Bronchus fibroblast of lung (primary cell): Measurements from ENCODE around the gene SHROOM1. TPM values are rescaled to one million over a fixed set of nuclear protein-coding genes. Genes with fewer than 3 reads are reported as not detected.

Experiments
- total RNA-seq: library from RNA; depleted of rRNA; stranded (reverse); fragments of >200 nt; gene quantifications from 2 replicates; pipeline ENCODE4 v1.2.3, GENCODE V29; 2015

SHROOM1 gene, protein sequence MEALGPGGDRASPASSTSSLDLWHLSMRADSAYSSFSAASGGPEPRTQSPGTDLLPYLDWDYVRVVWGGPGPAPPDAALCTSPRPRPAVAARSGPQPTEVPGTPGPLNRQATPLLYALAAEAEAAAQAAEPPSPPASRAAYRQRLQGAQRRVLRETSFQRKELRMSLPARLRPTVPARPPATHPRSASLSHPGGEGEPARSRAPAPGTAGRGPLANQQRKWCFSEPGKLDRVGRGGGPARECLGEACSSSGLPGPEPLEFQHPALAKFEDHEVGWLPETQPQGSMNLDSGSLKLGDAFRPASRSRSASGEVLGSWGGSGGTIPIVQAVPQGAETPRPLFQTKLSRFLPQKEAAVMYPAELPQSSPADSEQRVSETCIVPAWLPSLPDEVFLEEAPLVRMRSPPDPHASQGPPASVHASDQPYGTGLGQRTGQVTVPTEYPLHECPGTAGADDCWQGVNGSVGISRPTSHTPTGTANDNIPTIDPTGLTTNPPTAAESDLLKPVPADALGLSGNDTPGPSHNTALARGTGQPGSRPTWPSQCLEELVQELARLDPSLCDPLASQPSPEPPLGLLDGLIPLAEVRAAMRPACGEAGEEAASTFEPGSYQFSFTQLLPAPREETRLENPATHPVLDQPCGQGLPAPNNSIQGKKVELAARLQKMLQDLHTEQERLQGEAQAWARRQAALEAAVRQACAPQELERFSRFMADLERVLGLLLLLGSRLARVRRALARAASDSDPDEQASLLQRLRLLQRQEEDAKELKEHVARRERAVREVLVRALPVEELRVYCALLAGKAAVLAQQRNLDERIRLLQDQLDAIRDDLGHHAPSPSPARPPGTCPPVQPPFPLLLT
- total RNA-seq: 8.1 and 12.9 TPM in 2 replicates

DNA sequence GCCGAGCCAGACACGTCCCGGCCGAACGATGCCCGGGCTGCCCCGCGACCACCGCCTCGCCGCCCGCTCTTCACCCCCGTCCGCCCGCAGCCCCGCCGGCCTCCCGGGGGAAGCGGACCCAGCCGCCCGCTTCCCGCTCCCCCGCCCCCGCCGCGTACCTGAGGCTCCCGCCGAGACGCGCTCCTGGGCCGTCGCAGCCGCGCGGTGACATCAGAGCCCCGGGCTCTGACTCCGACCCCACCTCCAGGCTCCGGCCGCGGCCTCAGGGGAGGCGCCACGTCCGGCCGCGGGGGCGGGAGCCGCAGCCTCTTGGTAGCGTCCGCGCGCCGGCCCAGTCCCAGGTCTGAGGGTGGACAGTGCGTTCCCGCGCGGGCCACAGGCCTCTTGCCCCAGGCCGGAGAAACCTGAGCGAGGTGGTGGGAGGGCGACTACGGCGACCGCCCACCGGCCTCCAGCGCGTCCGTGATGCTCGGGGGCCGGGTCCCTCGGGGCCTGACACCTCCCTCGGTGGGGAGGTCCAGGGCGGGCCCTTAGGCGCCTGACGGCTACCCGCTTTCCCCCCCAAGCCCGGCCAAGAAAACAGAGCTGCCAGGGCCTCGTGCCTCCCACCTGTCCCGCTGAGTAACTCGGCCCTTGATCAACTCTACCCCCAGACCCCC is at the start of gene SHROOM1:
Gene SHROOM1 (minus strand): TSS at position 212 of the 659 bp plus-strand sequence. CDS start 4,507 bp downstream, outside the sequence.

GRCh38 chr5:132873119-132873929 is 42.9 kb upstream of the SHROOM1 start, which contains the start of gene LEAP2:
TSS of gene LEAP2 (plus strand) at chr5:132873668. CDS start at chr5:132873695, 27 bp downstream.

DNA sequence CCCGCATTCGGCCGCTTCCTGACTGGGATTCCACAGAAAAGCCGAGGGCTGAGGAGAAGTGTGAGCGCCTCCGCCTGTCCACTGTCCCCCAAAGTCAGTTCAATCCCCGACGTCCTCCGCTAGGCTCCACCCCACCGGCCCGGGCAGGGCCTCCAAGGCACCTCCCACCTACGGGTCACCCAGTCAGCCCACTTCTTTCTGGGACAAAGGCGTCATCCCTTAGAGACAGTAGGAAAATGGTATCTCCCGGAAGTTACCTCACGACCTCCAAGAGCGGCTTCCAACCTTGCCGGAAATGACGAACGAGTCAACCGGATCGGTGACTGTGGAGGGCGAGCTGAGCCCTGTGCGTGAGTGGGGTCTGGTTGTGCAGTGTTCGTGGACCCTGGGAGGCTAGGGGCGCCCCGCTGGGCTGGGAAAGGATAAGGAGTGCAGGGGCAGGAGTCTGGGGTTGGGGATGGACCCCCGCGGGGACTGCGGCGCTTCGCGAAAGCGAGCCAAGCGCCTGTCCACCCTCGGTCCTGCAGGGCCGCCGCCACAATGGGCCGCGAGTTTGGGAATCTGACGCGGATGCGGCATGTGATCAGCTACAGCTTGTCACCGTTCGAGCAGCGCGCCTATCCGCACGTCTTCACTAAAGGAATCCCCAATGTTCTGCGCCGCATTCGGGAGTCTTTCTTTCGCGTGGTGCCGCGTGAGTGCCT is 36.0 kb upstream of the SHROOM1 start, which contains the start of the genes GDF9 and UQCRQ:
Gene GDF9 (minus strand): TSS at position 128 of the 704 bp plus-strand sequence. CDS start 1,936 bp downstream, outside the sequence.
Gene UQCRQ (plus strand): TSS at position 301 of the 704 bp plus-strand sequence. CDS start 240 bp downstream, at position 541.

GRCh38 chr5:132812781-132813598 is 17.5 kb downstream of the SHROOM1 start, which contains the start of gene SOWAHA:
TSS of gene SOWAHA (plus strand) at chr5:132813302. CDS start at chr5:132813622, 320 bp downstream.

GRCh38 chr5:132777209-132778069 is 53.0 kb downstream of the SHROOM1 start, which contains the start of gene SEPTIN8:
TSS of gene SEPTIN8 (minus strand) at chr5:132777239. CDS start at chr5:132777137, 102 bp downstream.

Other genes with a start within 250 kb of the SHROOM1 start
- not detected in 2 replicates for gene IL13, start 172.5 kb downstream of the SHROOM1 start, total RNA-seq
- not detected in 2 replicates for gene IL4, start 156.7 kb downstream of the SHROOM1 start, total RNA-seq
- gene KIF3A, start 93.1 kb downstream of the SHROOM1 start, total RNA-seq: 3.1 and 3.4 TPM in 2 replicates
- not detected in 2 replicates for gene CCNI2, start 83.2 kb downstream of the SHROOM1 start, total RNA-seq
- gene SEPTIN8, start 53.4 kb downstream of the SHROOM1 start, total RNA-seq: 41.9 and 45.1 TPM in 2 replicates
- under 0.01 TPM in 1 of 2 replicates, not detected in the other for gene SOWAHA, start 17.3 kb downstream of the SHROOM1 start, total RNA-seq
- gene GDF9, start 35.8 kb upstream of the SHROOM1 start, total RNA-seq: 0.15 and 0.17 TPM in 2 replicates
- gene UQCRQ, start 36.0 kb upstream of the SHROOM1 start, total RNA-seq: 186 and 237 TPM in 2 replicates
- gene LEAP2, start 43.0 kb upstream of the SHROOM1 start, total RNA-seq: 0.34 and 0.45 TPM in 2 replicates
- gene AFF4, start 133.0 kb upstream of the SHROOM1 start, total RNA-seq: 19.6 and 23.9 TPM in 2 replicates
- gene ZCCHC10, start 195.9 kb upstream of the SHROOM1 start, total RNA-seq: 7.9 and 8.9 TPM in 2 replicates
- 63.8 and 77.5 TPM in 2 replicates for gene HSPA4, start 221.4 kb upstream of the SHROOM1 start, total RNA-seq